GM21576 (cell line): Measurements from ENCODE around the gene RASD2.

Experiments used
- ATAC-seq: cut with Tn5 transposase; IDR thresholded peaks from one replicate; pipeline ENCODE4 v1.9.1; 2021; ENCODE audit warnings: mild to moderate bottlenecking, moderate library complexity; ENCODE audit not compliant: unreplicated experiment

RASD2 gene

DNA sequence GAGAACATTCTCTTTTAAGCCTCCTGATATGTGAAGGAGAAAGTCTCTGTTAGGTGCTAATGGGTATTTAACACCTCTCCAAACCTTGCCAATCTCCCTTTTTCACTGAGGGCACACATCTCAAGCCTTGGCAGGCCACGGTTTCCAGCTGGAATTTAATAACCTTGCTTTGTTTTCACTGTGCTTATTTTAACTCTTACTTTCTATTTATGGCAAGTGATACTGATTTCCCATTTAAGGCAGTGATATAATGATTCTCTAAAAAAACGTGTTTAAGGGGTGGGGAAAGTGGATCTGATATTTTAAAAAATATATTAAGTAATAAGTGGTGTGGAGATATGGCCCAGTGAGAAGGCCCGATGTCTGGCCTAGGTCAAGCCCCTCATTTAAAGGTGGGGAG is 1.1 kb upstream of the RASD2 start:
- ATAC-seq, result no peak

DNA sequence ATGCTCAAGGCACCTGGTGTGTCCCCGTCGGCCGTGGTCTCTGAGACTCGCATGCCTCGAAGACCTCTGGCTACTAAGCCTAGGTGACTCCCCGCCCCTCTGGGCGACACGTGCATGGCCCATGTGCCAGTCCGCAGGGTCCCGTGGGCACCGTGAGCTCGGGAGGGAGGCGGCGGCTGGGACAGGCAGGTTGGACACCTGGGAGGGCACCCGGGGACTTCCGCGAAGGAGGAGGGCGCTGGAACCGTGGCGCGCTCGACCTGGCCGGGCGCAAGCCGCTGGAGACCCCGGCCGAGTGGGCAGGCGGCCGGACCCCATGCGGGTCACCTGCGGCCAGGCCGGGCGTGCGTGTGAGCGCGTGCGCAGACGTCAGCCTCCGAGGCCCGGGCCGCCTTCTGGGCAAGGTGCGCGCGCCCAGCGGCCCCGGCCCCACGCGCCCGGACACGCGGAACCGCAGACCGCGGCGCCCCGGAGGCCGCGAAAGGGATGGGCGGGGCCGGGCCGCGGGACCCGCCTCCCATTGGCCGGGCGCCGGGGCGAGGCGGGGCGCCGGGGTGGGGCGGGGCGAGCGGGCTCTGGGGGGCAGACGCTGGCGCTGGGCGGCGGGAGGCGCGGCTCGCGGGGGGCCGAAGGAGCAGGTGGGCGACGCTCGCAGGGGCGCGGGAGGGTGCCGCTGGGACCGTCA is 579 bp upstream of the RASD2 start:
- ATAC-seq, result no peak

DNA sequence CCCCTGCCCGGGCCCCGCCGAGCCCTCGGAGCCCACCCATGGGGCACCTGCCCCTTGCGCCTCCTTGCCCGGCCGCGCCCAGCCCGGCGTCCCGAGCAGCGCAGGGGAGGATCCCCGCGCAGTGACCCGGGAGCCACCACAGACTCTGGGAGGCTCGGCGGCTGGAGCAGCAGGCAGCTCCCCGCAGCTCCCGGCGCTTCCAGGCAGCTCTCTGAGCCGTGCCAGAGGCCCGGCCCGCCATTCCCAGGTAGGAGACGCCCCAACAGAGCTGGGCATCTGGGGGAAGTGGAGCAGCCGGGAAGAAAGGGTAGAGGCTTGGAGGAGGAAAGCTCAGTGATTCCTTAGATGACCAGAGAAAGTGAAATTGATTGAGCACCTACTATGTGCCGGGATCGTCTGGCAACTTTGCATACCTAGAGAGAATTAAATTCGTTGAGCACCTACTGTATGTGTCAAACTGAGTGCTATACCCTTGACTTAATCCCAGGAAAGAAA is 670 bp downstream of the RASD2 start:
- ATAC-seq, result no peak

DNA sequence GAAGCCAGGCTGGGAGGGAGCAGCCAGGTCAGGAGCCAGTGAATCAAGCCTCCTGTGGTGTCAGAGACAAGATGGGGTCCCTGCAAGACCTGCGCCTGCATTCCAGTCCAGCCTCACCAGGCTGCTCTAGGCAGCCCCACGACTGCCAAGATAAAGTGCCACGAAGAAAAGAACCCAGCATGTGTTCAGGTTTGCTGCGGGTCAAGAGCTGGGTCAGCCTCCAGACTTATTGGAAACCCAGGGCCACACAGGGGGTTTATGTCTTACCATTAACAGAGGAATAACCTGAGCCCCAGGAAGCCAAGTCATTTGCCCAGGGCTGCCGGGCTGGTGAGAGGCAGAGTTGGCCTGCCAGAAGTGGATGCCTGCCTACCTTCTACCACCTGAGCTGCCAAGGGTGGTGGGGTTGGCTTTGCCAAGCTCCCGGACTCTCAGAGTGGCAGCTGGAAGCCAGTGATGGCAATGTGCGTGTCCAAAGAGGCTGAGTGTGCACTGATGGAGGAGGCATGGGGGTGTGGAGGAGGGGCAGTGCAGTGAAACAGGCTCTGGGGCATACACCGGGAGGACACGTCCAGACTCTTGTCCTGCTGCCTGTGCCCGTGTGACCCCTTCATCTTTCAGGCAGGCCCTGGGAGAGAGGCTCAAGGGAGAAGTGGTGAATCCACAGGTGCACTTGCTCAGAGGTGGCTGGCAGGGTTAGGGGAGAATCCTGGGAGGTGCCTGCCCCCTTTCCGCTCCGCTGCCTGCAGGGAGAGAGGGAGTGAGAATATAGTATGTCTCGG is 1.7 kb downstream of the RASD2 start:
- ATAC-seq, result no peak

DNA sequence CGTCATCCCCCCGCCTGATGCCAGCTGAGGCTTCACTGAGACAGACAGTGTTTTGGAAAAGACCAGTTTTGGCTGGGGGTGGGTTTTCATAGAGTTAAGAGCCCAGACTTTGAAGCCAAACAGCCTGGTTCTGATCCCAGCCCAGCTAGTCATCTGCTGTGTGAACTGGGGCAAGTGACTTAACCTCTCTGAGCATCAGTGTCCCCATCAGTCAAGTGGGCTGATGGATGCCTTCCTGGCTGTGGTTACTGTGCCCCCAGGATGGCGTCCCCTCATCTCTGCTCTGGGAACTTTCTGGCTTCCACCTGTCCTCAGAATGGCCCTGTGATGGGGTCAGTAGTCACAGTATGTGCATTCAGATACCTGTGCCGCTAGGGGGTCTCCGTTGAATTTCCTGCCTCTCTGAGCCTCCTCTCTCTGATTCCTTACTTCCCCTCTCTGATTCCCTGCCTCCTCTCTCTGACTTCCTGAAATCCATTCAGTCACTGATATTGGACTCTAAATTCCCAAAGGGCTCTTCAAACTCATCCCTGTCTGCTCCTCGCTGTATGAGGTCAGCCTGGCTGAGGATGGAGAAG is 2.4 kb downstream of the RASD2 start:
- ATAC-seq, result no peak

DNA sequence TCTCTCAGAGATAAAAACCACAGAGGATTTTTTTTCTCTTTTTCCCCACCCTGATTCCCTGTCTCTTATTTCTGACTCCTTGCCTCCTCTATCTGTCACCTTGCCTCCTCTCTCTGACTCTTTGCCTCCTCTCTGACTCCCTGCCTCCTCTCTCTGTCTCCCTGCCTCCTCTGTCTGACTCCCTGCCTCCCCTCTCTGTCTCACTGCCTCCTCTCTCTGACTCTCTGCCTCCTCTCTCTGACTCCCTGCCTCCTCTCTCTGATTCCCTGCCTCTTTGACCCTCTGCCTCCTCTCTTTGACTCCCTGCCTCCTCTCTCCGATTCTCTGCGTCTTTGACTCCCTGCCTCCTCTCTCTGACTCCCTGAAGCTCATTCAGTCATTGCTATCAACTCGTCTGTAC is 3.1 kb downstream of the RASD2 start:
- ATAC-seq, result no peak

DNA sequence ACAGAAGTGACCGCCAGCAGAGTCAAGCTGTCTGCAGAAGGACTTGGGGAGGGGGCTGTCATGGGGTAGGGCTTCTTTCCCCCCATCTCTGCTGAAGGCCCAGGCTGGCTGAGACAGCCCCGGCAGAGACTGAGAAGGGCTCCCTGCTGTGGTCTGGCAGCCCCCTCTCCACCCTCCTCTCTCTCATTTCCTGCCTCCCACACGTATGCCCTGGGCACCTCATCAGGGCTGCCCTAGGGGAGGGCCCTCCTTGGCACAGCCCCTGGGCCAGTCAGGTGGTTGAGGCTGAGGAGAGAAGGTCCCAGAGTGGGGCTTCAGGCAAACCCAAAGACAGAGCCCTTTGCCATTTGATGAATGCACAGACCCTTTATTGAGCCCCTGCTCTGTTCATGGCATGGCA is 3.6 kb downstream of the RASD2 start:
- no peak for ATAC-seq

DNA sequence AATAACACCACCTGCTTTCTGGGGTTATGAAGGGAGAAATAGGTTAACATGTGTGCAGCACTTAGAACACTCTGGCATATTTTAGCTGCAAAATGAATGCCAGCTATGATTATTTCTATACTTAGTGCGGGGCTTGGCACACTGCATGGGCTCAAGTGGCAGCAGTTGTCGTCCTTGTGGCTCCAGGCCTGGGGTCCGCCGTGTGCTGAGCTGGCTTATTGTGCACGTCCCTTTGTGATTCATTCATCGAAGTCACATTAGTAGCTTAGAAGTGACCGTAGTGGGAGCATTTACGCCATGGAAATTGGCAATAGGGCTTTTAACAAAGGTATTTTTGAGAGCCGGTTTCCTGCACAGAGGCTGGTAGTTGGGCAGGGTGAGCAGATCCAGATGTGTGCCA is 4.2 kb downstream of the RASD2 start:
- ATAC-seq, result no peak

DNA sequence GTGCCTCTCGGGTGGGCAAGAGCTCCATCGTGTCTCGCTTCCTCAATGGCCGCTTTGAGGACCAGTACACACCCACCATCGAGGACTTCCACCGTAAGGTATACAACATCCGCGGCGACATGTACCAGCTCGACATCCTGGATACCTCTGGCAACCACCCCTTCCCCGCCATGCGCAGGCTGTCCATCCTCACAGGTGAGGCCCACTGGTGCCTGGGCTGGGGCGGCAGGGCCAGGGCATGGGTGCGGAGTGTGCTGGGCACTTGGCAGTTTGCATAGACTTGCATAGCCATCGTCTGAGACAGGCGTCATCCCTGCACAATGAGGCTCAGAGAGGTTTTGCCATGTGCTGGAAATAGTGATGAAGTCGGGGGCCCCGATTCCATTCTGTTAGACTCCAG is 6.3 kb downstream of the RASD2 start:
- no peak for ATAC-seq

DNA sequence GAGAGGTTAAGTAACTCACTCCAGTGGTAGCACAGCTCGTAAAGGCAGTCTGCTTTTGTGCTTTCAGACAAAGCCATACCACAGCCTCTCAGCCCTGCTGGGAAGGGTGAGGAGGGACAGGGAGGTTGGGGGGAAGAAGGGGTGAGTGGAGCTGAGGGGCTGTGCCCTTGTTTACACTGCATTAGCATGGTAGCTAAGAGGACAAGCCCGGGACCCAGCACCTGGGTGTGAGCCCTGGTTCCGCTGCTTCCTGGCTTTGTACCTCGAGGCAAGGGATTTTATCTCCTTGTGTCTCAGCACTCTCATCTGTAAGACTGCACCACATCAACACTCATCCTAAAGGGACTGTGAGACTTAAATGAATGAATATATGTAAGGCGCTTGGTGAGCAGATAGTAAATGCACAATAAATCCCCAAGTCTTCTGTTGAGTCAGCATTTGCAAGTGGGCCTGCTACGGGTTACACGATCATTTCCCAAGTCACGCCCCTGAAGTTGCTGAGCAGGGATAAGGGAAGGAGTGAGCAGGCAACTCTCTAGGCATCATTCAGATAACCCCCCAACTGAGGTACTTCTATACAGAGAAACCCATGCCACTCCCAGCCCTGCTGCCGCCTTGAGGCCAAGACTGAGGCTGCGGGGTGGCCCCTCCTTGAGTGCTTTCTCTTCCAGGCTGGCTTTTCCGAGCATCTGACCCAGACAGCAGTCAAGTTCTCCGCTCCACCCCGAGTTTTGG is 7.5 kb downstream of the RASD2 start:
- ATAC-seq, result no peak

DNA sequence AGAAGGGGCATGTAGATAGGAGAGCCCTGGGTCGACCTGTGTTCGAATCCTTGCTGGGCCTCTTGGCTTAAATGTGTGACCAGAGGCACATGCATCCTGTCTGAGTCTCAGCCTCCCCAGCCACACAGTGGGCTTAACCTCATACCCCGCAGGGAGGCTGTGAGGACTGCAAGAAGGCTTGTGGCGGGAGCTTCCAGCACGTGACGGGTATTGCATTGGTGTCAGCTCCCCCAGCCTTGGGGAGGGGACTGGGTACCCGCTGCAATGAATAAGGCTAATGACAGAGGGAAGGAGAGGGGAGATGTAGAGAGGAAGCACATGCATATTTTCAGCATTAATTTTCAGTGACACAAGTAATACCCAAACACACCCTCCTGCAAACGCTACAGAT is 8.1 kb downstream of the RASD2 start:
- ATAC-seq, result no peak

DNA sequence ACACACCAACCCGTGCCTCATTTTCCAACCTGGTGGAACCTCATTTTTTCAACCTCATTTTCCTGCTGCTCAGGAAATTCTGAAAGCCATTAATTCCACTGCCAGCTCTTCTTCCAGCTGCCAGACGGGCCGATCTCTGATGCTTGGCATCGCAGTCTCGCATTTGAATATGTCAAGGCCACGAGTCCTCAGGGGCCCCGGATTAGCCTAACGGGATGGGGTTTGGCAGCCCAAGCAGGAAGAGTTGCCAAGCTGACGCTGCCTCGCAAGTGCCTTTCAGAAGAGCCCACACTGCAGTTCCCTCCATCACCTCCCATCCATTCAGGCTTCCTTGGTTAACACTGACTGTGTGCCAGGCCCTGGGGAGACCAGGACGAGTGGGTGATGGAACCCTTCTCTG is 8.7 kb downstream of the RASD2 start:
- no peak for ATAC-seq

DNA sequence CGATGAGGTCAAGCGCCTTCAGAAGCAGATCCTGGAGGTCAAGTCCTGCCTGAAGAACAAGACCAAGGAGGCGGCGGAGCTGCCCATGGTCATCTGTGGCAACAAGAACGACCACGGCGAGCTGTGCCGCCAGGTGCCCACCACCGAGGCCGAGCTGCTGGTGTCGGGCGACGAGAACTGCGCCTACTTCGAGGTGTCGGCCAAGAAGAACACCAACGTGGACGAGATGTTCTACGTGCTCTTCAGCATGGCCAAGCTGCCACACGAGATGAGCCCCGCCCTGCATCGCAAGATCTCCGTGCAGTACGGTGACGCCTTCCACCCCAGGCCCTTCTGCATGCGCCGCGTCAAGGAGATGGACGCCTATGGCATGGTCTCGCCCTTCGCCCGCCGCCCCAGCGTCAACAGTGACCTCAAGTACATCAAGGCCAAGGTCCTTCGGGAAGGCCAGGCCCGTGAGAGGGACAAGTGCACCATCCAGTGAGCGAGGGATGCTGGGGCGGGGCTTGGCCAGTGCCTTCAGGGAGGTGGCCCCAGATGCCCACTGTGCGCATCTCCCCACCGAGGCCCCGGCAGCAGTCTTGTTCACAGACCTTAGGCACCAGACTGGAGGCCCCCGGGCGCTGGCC is 11.0 kb downstream of the RASD2 start:
- ATAC-seq, result no peak

DNA sequence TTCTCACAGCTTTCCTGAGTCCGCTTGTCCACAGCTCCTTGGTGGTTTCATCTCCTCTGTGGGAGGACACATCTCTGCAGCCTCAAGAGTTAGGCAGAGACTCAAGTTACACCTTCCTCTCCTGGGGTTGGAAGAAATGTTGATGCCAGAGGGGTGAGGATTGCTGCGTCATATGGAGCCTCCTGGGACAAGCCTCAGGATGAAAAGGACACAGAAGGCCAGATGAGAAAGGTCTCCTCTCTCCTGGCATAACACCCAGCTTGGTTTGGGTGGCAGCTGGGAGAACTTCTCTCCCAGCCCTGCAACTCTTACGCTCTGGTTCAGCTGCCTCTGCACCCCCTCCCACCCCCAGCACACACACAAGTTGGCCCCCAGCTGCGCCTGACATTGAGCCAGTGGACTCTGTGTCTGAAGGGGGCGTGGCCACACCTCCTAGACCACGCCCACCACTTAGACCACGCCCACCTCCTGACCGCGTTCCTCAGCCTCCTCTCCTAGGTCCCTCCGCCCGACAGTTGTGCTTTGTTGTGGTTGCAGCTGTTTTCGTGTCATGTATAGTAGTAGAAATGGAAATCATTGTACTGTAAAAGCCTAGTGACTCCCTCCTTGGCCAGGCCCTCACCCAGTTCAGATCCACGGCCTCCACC is 11.7 kb downstream of the RASD2 start:
- no peak for ATAC-seq

DNA sequence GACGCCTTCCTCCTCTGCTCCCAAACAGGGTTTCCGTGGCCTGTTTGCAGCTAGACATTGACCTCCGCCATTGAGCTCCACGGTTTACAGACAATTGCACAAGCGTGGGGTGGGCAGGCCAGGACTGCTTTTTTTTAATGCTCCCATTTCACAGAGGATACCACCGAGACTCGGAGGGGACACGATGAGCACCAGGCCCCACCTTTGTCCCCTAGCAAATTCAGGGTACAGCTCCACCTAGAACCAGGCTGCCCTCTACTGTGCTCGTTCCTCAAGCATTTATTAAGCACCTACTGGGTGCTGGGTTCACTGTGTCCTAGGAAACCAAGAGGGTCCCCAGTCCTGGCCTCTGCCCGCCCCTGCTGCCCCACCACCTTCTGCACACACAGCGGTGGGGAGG is 12.2 kb downstream of the RASD2 start:
- ATAC-seq, result no peak

DNA sequence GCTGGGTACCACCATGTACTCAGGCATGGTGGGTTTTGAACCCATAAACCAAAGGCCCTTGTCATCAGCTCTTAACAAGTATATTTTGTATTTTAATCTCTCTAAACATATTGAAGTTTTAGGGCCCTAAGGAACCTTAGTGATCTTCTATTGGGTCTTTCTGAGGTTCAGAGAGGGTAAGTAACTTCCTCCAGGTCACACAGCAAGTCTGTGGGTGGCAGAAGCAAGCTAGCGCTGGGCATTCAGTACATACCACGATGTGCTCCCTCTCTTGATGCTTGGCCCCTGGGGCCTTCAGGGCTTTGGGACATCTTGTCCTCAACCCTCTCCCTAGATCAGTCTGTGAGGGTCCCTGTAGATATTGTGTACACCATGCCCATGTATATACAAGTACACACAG is 12.7 kb downstream of the RASD2 start:
- no peak for ATAC-seq

DNA sequence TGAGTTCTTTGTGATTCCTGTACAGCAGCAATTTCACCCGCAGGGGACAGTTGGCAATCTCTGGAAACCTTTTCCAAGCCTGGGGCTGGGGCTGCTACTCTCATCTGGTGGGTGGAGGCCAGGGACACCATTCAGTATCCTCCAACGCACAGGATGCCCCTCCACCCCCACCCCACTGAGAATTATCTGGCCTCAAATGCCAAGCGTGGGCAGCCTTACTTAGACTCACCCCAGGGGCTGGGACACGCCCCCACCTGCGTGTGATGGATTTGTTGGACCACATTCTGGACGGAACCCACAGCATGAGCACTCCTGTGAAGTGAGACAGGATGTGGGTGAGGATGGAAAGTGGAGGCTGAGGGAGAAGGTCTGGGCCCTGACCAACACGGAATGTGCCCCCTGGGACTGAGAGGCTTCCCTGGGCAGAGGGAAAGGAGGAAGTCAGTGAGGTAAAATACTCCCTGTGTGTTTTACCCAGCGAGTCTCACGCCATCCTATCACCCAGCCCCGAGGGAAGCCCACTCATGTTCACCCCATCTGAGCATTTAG is 13.7 kb downstream of the RASD2 start:
- no peak for ATAC-seq

DNA sequence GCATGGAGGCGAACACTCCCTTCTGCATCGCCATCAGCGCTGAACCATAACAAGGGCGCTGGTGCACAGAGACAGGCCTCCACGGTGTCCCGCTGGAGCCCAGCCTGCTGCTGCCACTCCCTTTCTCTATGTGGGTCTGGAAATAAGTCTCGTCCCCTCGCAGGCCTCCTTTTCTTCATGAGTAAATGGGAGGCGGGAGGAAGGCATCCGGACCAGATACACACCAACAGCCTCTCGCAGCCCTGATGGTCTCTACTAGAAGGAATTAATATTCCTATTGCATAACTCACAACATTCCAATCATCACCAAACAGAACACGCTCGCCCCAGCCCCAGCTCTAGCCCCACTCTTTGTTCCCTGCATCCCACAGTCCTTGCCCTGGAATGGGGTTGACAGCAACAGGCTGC is 14.9 kb downstream of the RASD2 start:
- no peak for ATAC-seq

DNA sequence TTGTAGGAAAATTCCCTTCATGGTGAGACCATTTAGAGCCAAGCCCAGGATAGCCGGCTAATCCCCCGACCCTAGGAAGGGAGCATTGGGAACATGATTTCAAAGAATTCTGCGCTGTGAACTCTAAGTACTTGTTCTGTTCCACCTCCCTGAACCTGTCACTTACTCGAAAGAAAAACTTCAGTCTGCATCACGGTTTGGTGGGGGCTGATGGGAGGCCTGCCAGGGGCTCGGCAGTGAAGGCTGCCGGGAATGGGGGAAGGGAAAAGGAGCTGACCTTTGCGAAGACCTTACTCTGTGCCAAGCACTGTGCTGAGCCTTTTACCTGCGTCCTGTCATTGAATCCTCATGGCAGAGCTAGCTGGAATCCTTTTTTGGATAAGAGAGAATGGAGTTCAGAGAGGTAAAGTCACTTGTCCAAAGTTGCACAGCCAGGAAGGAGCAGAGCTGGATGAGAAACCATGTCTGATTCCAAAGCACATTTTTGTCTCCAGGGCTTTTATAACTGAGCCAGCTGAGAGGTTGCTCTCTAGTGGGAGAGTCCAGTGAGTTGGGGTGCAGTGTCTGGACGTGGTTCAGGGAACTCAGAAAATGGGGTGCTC is 15.4 kb downstream of the RASD2 start:
- no peak for ATAC-seq

DNA sequence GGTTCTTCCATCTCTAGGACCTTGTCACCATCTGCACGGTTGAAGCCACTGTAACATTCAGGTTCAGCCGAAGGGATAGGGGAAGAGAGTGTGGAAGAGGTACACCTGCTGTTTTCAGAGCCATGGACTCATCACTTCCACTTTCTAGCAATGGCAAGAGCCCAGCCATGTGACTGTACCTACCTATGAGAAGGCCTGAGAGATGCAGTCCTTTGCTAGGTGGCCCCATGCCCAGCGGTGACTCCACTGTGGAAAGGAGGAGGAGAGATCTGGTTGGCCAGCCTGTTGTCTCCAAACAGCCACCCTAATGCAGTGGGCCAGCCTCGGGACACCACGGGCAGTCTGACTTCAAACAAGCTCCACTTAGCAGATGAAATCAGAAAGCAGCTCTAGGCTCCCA is 16.0 kb downstream of the RASD2 start:
- no peak for ATAC-seq
